Panc1 (cell line): ENCODE data around the gene TMEM121B. TPM values are rescaled to one million over a fixed set of nuclear protein-coding genes. Genes with fewer than 3 reads are reported as not detected.

Experiments
- ATAC-seq: fragments of 200-7000 bp; cut with Tn5 transposase; 2 replicates; pipeline ENCODE4 v1.9.1; 2020; ENCODE audit warnings: mild to moderate bottlenecking, moderate library complexity
- BruUV-seq: library from RNA; stranded (reverse); fragments of 400-500 nt; replicated peaks from 2 replicates; lab custom pipeline; 2021; lab: Mats Ljungman, UMichigan
- CTCF ChIA-PET: fragments of 300-600 bp; sonication (Branson Sonifier 250); formaldehyde crosslinking; loops from one replicate; lab custom pipeline; 2022; ENCODE audit warnings: antibody characterized with exemption; lab: Charles Lee
- POLR2A ChIA-PET: fragments of 300-600 bp; sonication (Branson Sonifier 250); formaldehyde crosslinking; loops from one replicate; lab custom pipeline; 2022; ENCODE audit warnings: antibody characterized with exemption; lab: Charles Lee
- DNase-seq: peaks from one replicate; pipeline ENCODE4 v3.0.0-alpha.2; 2010; ENCODE audit warnings: low read depth, low spot score
- H3K27ac ChIP-seq: 2 replicates; pipeline ENCODE4 v1.5.1; 2011; ENCODE audit warnings: mild to moderate bottlenecking, low read length, inconsistent platforms
- H3K27me3 ChIP-seq: fragments of 200-500 bp; sonication (Bioruptor generic); 2 replicates; pipeline ENCODE4 v1.6.0; 2014; ENCODE audit warnings: low read length, inconsistent platforms; ENCODE audit not compliant: control insufficient read depth, insufficient read depth
- H3K36me3 ChIP-seq: fragments of 200-500 bp; sonication (Bioruptor generic); 2 replicates; pipeline ENCODE4 v1.5.1; 2014; ENCODE audit warnings: inconsistent platforms, mild to moderate bottlenecking, low read length, moderate library complexity; ENCODE audit not compliant: control insufficient read depth, insufficient read depth
- H3K4me1 ChIP-seq: 2 replicates; pipeline ENCODE4 v1.5.1; 2011; ENCODE audit warnings: inconsistent platforms, mild to moderate bottlenecking, low read length, moderate library complexity; ENCODE audit not compliant: control insufficient read depth, insufficient read depth
- H3K4me3 ChIP-seq, 2 experiments: 2 replicates each; pipeline ENCODE4 v1.5.1; 2011 to 2012; ENCODE audit warnings: low read depth in 2 of 2, low read length in 2 of 2, mild to moderate bottlenecking in 2 of 2, inconsistent platforms in 1 of 2, moderate library complexity in 1 of 2
- H3K9me3 ChIP-seq: fragments of 200-500 bp; sonication (Bioruptor generic); 2 replicates; pipeline ENCODE4 v1.5.1; 2014; ENCODE audit warnings: low read depth, mild to moderate bottlenecking, inconsistent platforms, low read length, moderate library complexity; ENCODE audit not compliant: control insufficient read depth, insufficient read depth
- POLR2AphosphoS5 ChIP-seq: IDR thresholded peaks from 2 replicates; pipeline ENCODE4 v1.6.1; 2012; ENCODE audit warnings: mild to moderate bottlenecking, low read depth, low read length, moderate library complexity
- SIN3A ChIP-seq: IDR thresholded peaks from 2 replicates; pipeline ENCODE4 v1.6.1; 2012; ENCODE audit warnings: low read depth, mild to moderate bottlenecking, low read length, moderate library complexity, borderline replicate concordance; ENCODE audit not compliant: insufficient read depth
- TCF7L2 ChIP-seq: IDR thresholded peaks from 2 replicates; pipeline ENCODE4 v1.6.1; 2011; ENCODE audit warnings: mild to moderate bottlenecking, low read depth, low read length, inconsistent platforms
- in situ Hi-C: cut with HindIII; loops from 2 replicates; pipeline ENCODE4 v1.10.0; 2016; ENCODE audit warnings: low sequenced_read_pairs, low pct_unique_long_range_greater_than_20kb
- intact Hi-C: fragments of 100-400 bp; cut with micrococcal nuclease; formaldehyde crosslinking; loops from one replicate; pipeline ENCODE4 v1.10.0; 2022; ENCODE audit not compliant: unreplicated experiment
- total RNA-seq: library from RNA; stranded (reverse); gene quantifications from one replicate; pipeline ENCODE4 v1.2.1, GENCODE V29; 2021; ENCODE audit not compliant: unreplicated experiment
- TF ChIP-seq, protein P1 (sequence below), 2 experiments: IDR thresholded peaks; 2 replicates each; pipeline ENCODE4 v1.6.1; 2011 to 2012; ENCODE audit warnings: low read depth in 2 of 2, control low read depth in 1 of 2, low read length in 1 of 2, mild to moderate bottlenecking in 1 of 2, moderate library complexity in 1 of 2; ENCODE audit not compliant: insufficient read depth in 1 of 2
- TF ChIP-seq, protein P2 (sequence below): fragments of 450-650 bp; IDR thresholded peaks from 2 replicates; pipeline ENCODE4 v1.5.1; 2017; ENCODE audit warnings: mild to moderate bottlenecking

The TMEM121B gene
- total RNA-seq, 1 experiment from 2014 or later, result 0.44 TPM

DNA sequence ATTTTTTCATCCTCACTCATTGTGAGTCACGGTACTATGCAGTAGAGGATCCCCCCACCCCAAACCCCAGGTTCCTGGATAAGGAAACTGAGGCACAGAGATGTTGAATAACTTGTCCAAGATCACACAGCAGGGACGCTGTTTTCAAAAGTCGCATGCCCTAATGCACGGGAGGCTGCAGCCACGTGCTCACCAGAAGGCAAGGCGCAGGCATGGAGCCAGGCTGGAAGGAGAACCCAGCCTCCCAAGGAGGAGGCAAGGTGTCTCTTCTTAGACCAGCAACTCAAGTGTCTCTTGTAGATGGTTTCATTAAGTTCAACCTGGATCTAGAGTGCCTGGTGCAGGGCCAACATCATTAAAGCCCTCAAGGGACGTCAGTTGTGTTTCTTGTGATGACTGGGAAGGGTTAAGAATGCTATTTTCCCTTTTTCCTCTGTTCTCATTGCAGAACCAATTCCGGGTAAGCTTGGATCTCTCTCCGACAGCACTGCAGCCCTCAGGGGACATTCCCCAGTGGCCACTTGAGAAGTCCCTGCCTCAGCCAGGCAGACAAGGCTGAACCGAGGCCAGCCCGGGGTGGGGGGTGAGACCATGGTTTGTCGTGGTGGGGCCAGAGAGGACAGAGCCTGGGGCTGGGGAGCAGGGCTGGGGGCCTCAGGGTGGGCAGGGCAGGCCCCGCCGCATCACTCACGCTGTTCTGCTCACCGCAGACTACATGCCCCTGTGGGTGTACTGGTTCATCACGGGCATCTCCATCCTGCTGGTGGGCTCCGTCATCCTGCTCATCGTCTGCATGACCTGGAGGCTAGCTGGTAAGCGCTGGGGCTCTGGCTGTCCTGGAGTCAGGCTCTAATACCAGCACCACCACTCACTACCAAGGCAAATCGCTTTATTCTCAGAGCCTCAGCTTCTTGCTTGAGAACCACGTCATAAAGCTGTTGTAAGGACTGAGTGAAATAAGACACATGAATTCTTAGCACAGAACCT is 15.7 kb downstream of the TMEM121B start:
- CTCF ChIA-PET, result no interaction called here
- H3K9me3 ChIP-seq, result no peaks in the 10 kb centered on the region
- POLR2A ChIA-PET, result interaction anchor here (0.7 kb wide), 1 partner anchor 37 kb away, joined by 4 read pairs; no protein-coding TSS in a partner anchor
- intact Hi-C loops, result no loop called here
- H3K27ac ChIP-seq, result no peak overlapping the region
- H3K4me1 ChIP-seq, result no peaks in the 10 kb centered on the region
- no TSS peak for BruUV-seq
- no peak for TF ChIP-seq SIN3A
- TF ChIP-seq, protein P1, sequence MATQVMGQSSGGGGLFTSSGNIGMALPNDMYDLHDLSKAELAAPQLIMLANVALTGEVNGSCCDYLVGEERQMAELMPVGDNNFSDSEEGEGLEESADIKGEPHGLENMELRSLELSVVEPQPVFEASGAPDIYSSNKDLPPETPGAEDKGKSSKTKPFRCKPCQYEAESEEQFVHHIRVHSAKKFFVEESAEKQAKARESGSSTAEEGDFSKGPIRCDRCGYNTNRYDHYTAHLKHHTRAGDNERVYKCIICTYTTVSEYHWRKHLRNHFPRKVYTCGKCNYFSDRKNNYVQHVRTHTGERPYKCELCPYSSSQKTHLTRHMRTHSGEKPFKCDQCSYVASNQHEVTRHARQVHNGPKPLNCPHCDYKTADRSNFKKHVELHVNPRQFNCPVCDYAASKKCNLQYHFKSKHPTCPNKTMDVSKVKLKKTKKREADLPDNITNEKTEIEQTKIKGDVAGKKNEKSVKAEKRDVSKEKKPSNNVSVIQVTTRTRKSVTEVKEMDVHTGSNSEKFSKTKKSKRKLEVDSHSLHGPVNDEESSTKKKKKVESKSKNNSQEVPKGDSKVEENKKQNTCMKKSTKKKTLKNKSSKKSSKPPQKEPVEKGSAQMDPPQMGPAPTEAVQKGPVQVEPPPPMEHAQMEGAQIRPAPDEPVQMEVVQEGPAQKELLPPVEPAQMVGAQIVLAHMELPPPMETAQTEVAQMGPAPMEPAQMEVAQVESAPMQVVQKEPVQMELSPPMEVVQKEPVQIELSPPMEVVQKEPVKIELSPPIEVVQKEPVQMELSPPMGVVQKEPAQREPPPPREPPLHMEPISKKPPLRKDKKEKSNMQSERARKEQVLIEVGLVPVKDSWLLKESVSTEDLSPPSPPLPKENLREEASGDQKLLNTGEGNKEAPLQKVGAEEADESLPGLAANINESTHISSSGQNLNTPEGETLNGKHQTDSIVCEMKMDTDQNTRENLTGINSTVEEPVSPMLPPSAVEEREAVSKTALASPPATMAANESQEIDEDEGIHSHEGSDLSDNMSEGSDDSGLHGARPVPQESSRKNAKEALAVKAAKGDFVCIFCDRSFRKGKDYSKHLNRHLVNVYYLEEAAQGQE (IDR thresholded peaks at IDR 0.05; ENCODE audit: insufficient read depth in 1 of 2, low read depth in 2 of 2, low read length in 1 of 2), result no peak
- no peak for TF ChIP-seq TCF7L2
- no peak for TF ChIP-seq POLR2AphosphoS5
- TF ChIP-seq, protein P2, sequence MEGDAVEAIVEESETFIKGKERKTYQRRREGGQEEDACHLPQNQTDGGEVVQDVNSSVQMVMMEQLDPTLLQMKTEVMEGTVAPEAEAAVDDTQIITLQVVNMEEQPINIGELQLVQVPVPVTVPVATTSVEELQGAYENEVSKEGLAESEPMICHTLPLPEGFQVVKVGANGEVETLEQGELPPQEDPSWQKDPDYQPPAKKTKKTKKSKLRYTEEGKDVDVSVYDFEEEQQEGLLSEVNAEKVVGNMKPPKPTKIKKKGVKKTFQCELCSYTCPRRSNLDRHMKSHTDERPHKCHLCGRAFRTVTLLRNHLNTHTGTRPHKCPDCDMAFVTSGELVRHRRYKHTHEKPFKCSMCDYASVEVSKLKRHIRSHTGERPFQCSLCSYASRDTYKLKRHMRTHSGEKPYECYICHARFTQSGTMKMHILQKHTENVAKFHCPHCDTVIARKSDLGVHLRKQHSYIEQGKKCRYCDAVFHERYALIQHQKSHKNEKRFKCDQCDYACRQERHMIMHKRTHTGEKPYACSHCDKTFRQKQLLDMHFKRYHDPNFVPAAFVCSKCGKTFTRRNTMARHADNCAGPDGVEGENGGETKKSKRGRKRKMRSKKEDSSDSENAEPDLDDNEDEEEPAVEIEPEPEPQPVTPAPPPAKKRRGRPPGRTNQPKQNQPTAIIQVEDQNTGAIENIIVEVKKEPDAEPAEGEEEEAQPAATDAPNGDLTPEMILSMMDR, result no peak
- H3K27me3 ChIP-seq, result no peaks in the 10 kb centered on the region
- DNase-seq (no peak), ATAC-seq (no peak)
- no peaks in the 10 kb centered on the region for H3K36me3 ChIP-seq
- H3K4me3 ChIP-seq, result no peak overlapping the region
- in situ Hi-C loops, result no loop called here

DNA sequence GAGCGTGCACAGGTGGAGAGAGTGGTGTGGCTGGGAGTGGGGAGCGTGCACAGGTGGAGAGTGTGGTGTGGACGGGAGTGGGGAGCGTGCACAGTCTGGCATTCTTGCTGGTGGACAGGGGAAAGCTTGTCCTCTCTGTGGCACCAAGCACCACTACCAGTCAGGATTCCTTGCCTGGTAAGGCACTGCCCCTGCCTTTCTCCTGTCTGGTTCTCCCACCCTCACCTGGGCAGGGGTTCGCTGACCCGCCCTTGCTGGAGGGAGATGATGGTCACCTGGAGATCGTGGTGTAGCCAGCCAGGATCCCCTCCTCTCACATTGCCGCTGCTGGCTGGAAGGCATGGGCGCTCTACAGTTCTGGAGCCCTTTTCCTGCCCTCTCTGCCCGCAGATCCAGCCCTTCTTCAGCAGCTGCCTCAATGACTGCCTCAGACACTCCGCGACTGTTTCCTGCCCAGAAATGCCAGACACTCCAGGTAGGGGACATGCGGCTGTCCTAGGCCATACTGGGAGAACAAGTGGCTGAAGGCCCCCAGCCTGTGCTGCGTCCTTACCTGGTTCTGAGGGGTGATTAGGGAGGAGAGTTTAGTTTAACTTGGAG is 16.7 kb downstream of the TMEM121B start:
- POLR2A ChIA-PET, result no interaction called here
- DNase-seq (no peak), ATAC-seq (no peak)
- CTCF ChIA-PET, result interaction anchor here (0.5 kb wide), 1 partner anchor 67 kb away, joined by 6 read pairs; no protein-coding TSS in a partner anchor
- no TSS peak for BruUV-seq
- no peaks in the 10 kb centered on the region for H3K27me3 ChIP-seq
- in situ Hi-C loops (no loop called here), intact Hi-C loops (no loop called here)
- TF ChIP-seq POLR2AphosphoS5 (no peak), SIN3A (no peak), TCF7L2 (no peak)
- TF ChIP-seq, protein P1 (IDR thresholded peaks at IDR 0.05; ENCODE audit: insufficient read depth in 1 of 2, low read depth in 2 of 2, low read length in 1 of 2), result no peak
- TF ChIP-seq, protein P2, result no peak
- H3K27ac ChIP-seq, result no peak overlapping the region
- H3K36me3 ChIP-seq, result no peaks in the 10 kb centered on the region
- no peaks in the 10 kb centered on the region for H3K4me1 ChIP-seq
- H3K4me3 ChIP-seq, result no peak overlapping the region
- no peaks in the 10 kb centered on the region for H3K9me3 ChIP-seq
